Measurements from ENCODE around the gene LMX1B. TPM values are rescaled to one million over a fixed set of nuclear protein-coding genes. Genes with fewer than 3 reads are reported as not detected.
A peak's percentile ranks its signal among the peaks of the same experiment; 100 is the strongest.
"Not testable (repeated sequence)": the region's sequence is repeated elsewhere in the genome, so short reads cannot be mapped to it uniquely, and the experiment has no call there.

Gene LMX1B
- total RNA-seq, 1 donor from 2014 or later, result not detected

DNA sequence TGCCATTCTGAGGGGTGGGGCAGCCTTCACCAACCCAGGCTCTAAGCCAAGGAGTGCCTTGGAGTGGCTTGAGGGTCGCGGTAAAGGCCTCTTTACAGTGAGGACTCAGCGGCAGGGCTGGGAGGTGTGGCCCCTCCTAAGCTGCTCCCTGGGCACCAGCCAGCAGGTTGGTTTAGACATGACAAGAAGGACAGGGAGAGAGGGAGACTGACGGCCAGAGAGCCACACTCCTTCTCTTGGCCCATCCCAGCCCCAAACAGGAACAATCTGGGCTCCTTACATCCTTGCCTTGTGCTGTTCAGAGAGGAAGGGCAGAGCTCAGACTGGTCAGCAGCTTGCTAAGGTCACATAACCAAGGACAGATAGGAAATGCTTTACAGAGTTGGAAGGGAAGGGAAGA is 94.5 kb downstream of the LMX1B start:
- DNase-seq, result no peak

DNA sequence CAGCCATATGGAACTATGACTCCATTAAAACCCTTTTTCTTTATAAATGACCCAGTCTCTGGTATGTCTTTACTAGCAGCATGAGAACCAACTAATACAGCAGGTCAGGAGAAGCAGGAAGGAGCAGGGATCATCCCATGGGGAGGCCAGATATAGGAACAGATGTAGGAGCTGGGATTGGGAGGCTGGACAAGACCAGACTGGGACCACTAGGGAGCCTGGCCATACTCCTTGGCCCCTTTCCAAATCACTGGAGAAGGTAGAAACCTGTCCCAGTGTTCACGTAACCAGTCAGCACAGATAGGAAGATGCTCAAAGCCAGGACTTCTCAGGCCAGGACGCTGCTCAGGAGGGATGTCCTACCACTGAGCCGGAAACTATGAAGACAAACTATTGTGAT is 95.5 kb downstream of the LMX1B start:
- no peak for DNase-seq

GRCh38 chr9:126715382-126715781 is 101.7 kb downstream of the LMX1B start:
- DNase-seq, result no peak

DNA sequence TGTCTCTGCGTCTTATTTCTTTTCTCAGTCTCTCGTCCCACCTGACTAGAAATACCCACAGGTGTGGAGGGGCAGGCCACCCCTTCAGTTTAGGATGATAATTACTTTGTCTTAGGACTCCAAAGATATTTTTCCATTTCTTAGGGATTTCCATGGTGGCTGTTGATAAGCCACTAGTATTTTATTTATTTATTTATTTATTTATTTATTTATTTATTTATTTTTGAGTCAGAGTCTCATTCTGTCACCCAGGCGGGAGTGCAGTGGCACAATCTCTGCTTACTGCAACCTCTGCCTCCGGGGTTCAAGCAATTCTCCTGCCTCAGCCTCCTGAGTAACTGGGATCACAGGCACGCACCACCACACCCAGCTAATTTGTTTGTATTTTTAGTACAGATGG is 103.7 kb downstream of the LMX1B start:
- not testable (repeated sequence) for DNase-seq

DNA sequence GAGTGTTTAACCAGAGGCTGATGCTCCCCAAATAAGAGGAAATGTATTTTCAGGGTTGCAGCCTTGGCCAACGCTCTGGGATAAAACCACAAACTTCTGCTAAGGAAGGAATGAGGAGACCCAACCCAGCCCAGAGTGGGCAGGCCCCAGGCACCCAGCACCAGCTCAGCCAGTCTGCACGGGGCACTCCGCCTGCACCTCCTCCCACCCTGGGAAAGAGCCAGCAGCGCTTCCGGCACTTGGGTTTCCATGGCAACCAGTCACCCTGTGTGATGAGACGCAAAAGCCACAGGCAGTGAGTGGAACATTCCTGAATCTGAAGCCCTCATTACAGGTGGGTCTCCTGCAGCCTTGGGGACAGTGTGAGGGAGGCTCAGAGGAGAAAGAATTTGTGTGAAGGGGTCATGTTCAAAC is 105.9 kb downstream of the LMX1B start:
- DNase-seq, result peak; percentile 82

- no peak for DNase-seq
These were observed 106.3 kb downstream of the LMX1B start for GRCh38 chr9:126720036-126720435.

DNA sequence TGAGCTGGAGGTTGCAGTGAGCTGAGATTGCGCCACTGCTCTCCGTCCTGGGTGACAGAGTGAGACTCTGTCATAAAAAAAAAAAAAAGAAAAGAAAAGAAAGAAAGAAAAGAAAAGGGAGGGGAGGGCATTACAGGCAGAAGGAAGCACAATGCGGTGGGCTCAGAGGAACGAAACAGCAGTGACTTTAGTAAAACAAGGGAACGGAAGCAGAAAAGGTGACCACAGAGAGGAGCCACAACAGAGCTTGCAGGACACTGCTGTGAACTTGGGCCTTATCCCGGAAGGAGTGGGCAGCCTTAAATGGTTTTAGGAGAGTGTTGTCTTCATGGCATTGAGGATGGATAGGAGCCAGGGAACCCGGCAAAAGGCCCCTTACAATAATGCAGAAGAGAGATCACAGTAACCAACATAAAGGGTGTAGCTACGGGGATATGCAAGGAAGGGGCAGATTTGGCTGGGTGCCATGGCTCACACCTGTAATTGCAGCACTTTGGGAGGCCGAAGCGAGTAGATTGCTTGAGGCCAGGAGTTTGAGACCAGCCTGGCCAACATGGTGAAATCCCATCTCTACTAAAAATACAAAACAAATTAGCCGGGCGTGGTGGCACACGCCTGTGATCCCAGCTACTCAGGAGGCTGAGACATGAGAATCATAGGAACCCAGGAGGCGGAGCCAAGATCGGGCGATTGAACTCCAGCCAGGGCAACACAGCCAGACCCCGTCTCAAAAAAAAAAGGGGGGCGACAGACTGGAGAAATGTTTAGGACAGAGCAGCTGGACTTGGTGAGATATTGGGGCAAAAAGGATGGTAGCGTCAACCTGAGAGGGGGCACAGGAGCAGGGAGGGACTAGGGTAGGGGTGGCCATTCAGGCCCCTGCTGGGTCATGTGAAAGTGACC is 107.2 kb downstream of the LMX1B start:
- no peak for DNase-seq

DNA sequence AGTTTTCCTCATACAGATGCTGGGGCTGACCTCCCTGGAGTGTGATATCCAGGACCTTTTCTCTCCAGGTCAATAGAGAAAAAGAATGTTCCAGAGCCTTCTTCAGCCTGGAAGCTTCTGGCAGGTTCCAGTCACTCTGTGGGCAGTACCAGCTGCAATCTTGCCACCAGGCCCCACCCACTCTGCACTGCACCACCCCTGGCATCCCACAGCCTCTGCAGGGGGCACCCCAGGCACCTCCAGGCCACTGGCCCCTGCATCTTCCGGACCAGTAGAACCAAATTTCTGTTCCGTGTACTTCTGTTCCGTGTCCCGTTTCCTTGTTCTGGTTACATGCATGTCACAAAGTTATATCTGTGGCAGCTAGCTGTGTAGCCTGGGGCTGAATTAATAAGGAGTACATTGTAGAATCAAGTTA is 107.8 kb downstream of the LMX1B start:
- no peak for DNase-seq

DNA sequence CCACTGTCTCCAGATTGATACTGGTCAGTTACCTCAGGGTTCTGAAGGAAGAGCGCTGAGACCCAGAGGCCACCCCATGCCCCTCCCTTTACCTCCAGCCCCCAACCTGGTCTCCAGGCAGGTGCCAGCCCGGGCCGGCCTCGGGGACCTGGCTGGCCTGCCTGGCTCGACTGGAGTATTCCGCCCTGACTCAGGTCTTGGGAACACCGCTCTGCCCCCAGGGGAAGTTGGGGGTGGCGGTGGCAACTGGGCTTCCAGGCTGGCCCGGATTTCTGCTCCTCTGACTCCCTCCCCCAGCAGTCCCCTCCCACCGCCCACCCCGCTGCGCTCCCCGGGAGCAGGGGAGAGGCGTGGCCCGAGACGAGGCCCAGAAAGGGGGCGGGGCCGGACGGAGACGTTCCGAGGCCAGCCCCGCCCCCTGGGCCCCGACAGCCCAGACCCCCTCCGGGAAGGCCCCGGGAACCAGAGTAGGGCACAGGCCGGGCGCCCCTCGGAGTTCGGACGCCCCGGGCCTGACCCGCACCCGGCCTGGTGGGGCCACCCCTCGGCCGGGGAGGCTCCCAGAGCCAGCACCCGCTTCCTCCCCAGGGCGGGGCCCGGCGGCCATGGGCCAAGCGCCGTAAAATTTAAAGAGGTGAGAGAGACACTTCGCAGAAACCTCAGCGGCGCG is 108.7 kb downstream of the LMX1B start:
- peak; percentile 78 for DNase-seq

GRCh38 chr9:126722922-126723806 is 109.4 kb downstream of the LMX1B start:
- peak; percentile 15 for DNase-seq

- no peak for DNase-seq
These were observed 110.1 kb downstream of the LMX1B start for GRCh38 chr9:126723807-126724172.

- no peak for DNase-seq
These were observed 110.5 kb downstream of the LMX1B start for GRCh38 chr9:126724226-126724625.

DNA sequence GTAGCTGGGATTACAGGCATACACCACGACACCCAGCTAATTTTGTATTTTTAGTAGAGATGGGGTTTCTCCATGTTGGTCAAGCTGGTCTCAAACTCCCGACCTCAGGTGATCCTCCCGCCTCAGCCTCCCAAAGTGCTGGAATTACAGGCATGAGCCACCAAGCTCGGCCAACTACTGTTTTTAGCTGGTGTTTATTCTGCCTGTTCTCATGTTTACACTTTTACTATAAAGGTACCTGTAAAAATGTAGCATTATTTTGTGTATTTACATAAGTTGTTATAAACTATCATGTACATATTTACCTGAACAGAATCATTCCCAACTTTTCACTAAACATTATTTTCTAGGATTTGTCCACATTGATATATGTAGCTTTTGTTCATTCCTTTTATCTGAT is 111.8 kb downstream of the LMX1B start:
- DNase-seq, result not testable (repeated sequence)

DNA sequence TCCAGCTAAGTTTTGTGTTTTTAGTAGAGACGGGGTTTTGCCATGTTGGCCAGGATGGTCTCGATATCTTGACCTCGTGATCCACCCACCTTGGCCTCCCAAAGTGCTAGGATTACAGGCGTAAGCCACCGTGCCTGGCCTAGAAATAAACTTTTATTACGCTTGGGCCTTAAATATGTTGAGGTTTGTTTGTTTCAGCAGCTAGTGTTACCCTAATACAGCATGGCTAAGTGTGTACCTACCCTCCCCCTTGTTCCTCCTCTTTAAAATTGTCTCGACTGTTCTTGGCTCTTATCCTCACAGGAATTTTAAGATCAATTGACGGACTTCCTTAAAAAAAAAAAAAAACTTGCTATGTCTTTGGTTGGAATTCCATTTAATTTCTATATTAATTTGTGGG is 114.5 kb downstream of the LMX1B start:
- DNase-seq, result not testable (repeated sequence)

DNA sequence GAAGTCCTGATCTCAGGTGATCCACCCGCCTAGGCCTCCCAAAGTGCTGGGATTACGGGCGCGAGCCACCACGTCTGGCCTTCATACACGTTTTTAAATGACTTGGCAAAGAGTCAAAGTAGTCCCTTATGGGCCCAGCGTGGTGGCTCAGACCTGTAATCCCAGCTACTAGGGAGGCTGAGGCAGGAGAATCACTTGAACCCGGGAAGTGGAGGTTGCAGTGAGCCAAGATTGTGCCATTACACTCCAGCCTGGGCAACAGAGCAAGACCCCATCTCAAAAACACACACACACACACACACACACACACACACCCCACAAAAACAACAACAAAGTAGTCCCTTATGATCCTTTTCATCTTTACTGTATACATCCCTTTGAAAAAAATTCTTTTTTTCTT is 116.9 kb downstream of the LMX1B start:
- DNase-seq, result not testable (repeated sequence)

GRCh38 chr9:126733005-126733404 is 119.3 kb downstream of the LMX1B start:
- no peak for DNase-seq

DNA sequence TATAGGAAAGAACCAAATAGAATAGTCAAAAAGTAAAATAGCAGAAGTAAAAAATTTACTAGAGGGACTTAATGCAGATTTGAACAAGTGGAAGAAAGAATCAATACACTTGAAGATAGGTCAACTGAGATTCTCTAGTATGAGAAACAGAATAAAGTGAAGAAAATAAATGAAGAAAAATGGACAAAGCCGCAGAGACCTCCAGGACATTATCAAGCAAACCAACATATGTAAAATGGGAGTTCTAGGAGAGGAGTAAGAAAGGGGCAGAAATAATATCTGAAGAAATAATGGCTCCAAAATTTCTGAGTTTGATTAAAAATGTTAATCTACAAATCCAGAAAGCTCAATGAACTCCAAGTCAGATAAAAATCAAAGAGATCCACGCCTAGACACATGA is 121.1 kb downstream of the LMX1B start:
- DNase-seq, result no peak

- DNase-seq, result no peak
These were observed 121.8 kb downstream of the LMX1B start for GRCh38 chr9:126735482-126735881.

DNA sequence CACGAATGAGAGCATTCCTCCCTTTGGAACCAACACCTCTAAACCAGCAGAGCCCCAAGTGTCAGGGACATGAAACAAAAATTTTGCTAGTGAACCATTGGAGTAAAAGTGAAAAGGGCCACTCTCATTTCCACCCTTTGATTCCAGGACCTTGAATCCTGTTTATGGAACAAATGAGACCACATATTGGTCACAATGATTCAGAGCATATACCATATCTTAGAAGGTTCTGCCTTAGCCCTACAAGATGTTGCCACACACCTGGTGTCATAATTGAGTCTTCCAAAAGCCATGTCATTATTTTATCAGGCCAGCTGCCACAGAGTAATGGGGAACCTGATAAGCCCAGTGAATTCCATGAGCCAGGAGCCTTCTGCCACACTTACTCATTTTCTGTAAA is 124.8 kb downstream of the LMX1B start:
- no peak for DNase-seq

DNA sequence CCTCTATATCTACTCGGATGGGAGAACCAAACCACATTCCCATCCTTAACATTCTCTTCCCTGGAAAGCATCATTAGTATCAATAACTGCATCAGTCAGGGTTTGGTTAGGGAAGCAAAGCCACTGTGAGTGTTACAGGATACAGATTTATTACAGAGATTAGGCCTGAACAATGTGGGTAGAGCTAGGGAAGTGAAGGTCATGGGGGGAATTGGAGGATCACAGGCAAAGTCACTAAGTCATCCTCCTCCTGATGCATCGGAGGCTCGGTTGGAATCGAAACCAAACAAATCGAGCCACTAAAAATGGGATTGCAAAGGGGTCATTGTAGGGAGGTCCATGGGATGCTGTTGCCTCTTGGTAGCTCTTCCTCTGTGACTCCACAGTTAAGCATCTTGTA is 129.3 kb downstream of the LMX1B start:
- DNase-seq, result no peak

DNA sequence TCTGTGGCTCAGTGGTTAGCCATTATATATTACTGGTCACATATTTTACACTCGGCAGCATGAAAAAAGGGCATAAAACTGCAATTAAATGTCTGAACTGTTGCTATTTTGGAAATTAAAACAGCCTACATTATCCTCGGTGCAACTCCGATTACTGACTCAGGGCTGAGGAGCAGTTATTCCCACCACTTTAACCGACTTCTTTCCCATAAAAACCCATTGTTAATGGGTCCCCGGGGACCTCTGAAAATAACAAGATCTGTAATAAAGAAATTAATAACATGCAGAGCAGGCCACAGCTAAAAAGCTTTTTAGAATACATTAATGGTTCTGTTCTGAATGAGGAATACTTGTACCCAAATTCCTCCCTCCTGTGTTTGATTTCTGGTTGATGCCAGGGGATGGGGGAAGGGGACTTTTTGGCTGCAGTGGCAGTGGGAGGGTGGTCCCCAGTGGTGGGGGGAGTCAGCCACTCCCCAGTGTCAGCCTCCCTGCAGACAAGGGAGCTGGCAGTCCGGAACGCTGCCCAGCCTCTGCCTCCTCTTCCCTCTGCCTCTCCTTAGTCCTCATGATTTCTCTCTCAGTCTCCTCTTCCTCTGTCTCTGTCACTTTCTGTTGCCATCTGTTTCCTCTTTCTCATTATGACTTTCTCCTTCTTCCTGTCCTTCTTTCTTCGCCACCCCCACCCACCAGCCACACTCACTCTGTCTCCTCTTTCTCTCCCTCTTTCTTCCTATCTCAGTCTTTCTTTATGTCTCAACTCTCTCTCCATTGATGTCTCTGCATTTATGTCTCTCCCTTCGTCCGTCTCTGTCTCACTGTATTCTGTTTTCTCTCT is 132.1 kb downstream of the LMX1B start:
- no peak for DNase-seq

Data from tongue (tissue), 2 donors.